Measurements from ENCODE around the gene COL6A1. TPM values are rescaled to one million over a fixed set of nuclear protein-coding genes. Genes with fewer than 3 reads are reported as not detected.

Gene COL6A1
- total RNA-seq, 1 experiment from 2014 or later = 221 TPM

- no peak for TF ChIP-seq ZNF532 (CRISPR knock-in tag; IDR thresholded peaks at IDR 0.05; ENCODE audit: borderline replicate concordance)
- TF ChIP-seq, protein P1, sequence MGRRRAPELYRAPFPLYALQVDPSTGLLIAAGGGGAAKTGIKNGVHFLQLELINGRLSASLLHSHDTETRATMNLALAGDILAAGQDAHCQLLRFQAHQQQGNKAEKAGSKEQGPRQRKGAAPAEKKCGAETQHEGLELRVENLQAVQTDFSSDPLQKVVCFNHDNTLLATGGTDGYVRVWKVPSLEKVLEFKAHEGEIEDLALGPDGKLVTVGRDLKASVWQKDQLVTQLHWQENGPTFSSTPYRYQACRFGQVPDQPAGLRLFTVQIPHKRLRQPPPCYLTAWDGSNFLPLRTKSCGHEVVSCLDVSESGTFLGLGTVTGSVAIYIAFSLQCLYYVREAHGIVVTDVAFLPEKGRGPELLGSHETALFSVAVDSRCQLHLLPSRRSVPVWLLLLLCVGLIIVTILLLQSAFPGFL (CRISPR knock-in tag; IDR thresholded peaks at IDR 0.05; ENCODE audit: borderline replicate concordance) = no peak
- TF ChIP-seq ZNF219 (CRISPR knock-in tag; IDR thresholded peaks at IDR 0.05; ENCODE audit: borderline replicate concordance) = no peak
- no peak for TF ChIP-seq TP53 (CRISPR knock-in tag; IDR thresholded peaks at IDR 0.05)
- no peak for TF ChIP-seq IRF1 (CRISPR knock-in tag; IDR thresholded peaks at IDR 0.05)
- no peak for TF ChIP-seq CREM (CRISPR knock-in tag; IDR thresholded peaks at IDR 0.05)
- TF ChIP-seq ETV6 (CRISPR knock-in tag; IDR thresholded peaks at IDR 0.05) = no peak
These were observed 30.6 kb downstream of the COL6A1 start (continued) for GRCh38 chr21:46012154-46012553.

DNA sequence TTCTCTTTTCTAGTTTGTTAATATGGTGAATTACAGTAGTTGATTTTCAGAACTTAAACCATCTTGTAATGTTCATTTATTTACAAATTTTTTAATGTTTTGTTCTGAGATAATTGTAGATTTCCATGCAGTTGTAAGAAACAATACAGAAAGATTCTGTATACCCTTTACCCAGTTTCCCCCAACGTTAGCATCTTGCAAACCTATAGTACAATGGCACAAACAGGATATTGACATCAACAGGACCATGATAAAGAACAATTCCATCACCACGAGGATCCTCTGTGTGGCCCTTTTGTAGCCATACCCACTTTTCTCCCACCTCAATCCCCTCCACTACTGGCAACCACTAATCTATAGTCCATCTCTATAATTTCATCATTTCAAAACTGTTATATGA, 33.3 kb downstream of the COL6A1 start:
- Mint-ChIP-seq H3K9me3 (no peaks in the 10 kb centered on the region), H3K27ac (no peak overlapping the region), H3K36me3 (no peaks in the 10 kb centered on the region), H3K4me3 (no peak overlapping the region), H3K4me1 (0 out of 2 replicates have a peak, but pooled peaks cover 2% of the 10 kb centered on the region), H3K27me3 (ENCODE audit: low read depth) (no peaks in the 10 kb centered on the region)
- DNase-seq (ENCODE audit: low spot score) (no peak), ATAC-seq (no peak)
- TF ChIP-seq AR (CRISPR knock-in tag; IDR thresholded peaks at IDR 0.05) (no peak), ZNF671 (CRISPR knock-in tag; IDR thresholded peaks at IDR 0.05) (no peak), RELA (CRISPR knock-in tag; IDR thresholded peaks at IDR 0.05; ENCODE audit: borderline replicate concordance) (no peak), NR3C1 (CRISPR knock-in tag; conservative IDR thresholded peaks at IDR 0.05; ENCODE audit: low read depth) (no peak), GABPB1 (CRISPR knock-in tag; IDR thresholded peaks at IDR 0.05) (no peak), MLX (CRISPR knock-in tag; IDR thresholded peaks at IDR 0.05) (no peak), TCF7 (CRISPR knock-in tag; IDR thresholded peaks at IDR 0.05; ENCODE audit: low read depth) (no peak), ESRRA (CRISPR knock-in tag; IDR thresholded peaks at IDR 0.05; ENCODE audit: borderline replicate concordance) (no peak), ZNF121 (CRISPR knock-in tag; IDR thresholded peaks at IDR 0.05) (no peak), NR1H2 (CRISPR knock-in tag; IDR thresholded peaks at IDR 0.05) (no peak)
- TF ChIP-seq, protein P2, sequence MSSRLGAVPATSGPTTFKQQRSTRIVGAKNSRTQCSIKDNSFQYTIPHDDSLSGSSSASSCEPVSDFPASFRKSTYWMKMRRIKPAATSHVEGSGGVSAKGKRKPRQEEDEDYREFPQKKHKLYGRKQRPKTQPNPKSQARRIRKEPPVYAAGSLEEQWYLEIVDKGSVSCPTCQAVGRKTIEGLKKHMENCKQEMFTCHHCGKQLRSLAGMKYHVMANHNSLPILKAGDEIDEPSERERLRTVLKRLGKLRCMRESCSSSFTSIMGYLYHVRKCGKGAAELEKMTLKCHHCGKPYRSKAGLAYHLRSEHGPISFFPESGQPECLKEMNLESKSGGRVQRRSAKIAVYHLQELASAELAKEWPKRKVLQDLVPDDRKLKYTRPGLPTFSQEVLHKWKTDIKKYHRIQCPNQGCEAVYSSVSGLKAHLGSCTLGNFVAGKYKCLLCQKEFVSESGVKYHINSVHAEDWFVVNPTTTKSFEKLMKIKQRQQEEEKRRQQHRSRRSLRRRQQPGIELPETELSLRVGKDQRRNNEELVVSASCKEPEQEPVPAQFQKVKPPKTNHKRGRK (CRISPR knock-in tag; IDR thresholded peaks at IDR 0.05; ENCODE audit: borderline replicate concordance) = no peak
- ChIA-PET POLR2A (no interaction called here), CTCF (no interaction called here)
